GM13977 (cell line): Measurements from ENCODE around the gene CUBN.

Experiments used
- DNase-seq: peaks from one replicate; pipeline ENCODE4 v3.0.0; 2012; ENCODE audit warnings: low spot score
- CTCF ChIP-seq: IDR thresholded peaks from 2 replicates; pipeline ENCODE4 v1.5.1; 2012; ENCODE audit warnings: mild to moderate bottlenecking, control low read depth; ENCODE audit not compliant: insufficient read depth; ENCODE audit errors: extremely low read depth, missing control alignments
- in situ Hi-C: fragments of 300-500 bp; cut with MboI; formaldehyde crosslinking; loops from one replicate; pipeline ENCODE4 v1.12.0; 2022; ENCODE audit warnings: low sequenced_read_pairs, low pct_unique_long_range_greater_than_20kb, mixed read lengths, inconsistent platforms; ENCODE audit not compliant: unreplicated experiment

The CUBN gene

GRCh38 chr10:17113346-17113745 lies 16.3 kb downstream of the CUBN start:
- in situ Hi-C loops: no loop called here
- DNase-seq: no peak
- no peak for TF ChIP-seq CTCF

DNA sequence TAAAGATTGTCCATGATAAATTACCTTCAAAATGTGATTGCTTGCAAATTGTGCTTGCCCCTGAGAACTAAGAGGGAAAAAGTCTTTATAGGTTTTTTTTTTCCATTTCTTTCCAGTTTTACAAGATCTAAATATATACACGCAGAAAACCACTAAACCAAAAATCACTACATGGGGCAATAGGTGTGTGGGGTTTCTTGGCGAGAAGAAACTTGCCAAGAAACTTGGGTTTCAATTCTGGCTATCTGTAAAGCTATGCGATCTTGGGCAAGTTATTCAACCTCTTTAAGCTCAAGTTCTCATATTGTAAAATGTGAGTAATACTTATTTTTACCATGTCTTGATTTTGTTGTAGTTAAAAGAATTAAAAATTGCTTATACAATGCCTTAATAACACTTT lies 17.0 kb downstream of the CUBN start:
- in situ Hi-C loops: no loop called here
- TF ChIP-seq CTCF: no peak
- no peak for DNase-seq

- in situ Hi-C loops: no loop called here
- DNase-seq: no peak
- no peak for TF ChIP-seq CTCF
Measured at GRCh38 chr10:17109475-17110207, 20.0 kb downstream of the CUBN start.

- no peak for TF ChIP-seq CTCF
- no peak for DNase-seq
- in situ Hi-C loops: no loop called here
Measured at GRCh38 chr10:17109046-17109445, 20.6 kb downstream of the CUBN start.

DNA sequence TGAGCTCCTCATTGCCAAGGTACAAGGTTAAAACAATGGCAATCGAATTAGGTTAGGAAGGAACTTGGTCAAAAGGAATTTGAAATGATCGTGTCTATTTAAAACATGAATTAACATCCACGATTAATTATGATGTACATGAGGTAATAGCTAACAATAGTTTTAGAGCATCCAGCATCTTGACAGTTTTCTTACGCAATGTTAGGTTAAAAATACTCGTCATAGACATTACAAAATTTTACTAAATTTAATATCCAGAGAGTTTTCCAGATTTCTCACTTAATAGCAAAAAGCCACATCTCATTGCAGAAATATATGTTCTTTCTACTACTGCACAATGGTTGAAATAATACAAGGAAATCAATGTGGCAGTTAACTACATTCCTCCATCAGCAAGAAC lies 22.6 kb downstream of the CUBN start:
- no peak for DNase-seq
- TF ChIP-seq CTCF: no peak
- in situ Hi-C loops: no loop called here

GRCh38 chr10:17101910-17102266 lies 27.7 kb downstream of the CUBN start:
- TF ChIP-seq CTCF: no peak
- DNase-seq: no peak
- in situ Hi-C loops: no loop called here
